Stimulated activated CD4-positive, alpha-beta T cell treated with anti-CD3 and anti-CD28 coated beads, TNF-alpha, amount 100 ng/mL, for 1 hour (primary cell): ENCODE data around the gene SLC35E1.

ENCODE experiments used
- DNase-seq, 3 donors: peaks; one replicate each; pipeline ENCODE4 v3.0.0-alpha.2; 2020; ENCODE audit warnings: low read depth in 3 of 3, low spot score in 1 of 3

The SLC35E1 gene

GRCh38 chr19:16572332-16573211 lies at the start of gene SLC35E1:
Gene SLC35E1, minus strand, starts transcription at chr19:16572415. Its CDS starts 51 bp downstream, at chr19:16572364.
- DNase-seq: peak; percentile 77 to 82 (median 80)

DNA sequence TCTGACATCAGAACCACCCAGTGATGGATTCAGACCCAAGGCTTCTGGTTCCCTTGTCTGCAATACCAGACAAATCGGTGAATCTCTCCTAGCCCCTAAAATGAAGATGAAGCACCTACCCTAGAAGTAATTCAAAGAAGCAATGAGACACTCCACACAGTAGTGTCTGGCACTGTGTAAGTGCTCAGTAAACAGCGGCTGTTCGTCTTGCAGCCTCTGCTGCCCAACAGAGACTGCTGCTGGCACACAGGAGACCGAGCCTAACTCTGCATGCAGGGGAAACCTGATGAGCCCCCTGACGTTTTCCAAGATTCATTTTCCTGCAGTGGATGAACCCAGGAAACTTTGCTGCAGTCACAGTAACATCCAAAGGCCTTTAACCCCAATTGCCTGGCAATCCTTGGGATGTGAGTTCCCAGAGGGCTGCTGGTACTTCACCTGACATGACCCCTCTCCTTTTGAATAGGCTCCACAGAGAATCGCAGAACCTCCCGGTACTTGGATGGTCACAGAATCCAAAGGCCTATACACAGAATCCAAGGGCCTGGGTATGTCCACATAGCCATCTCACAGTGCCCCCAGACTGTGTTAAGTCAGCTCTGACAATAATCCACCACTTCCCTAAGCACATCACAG lies 49.1 kb upstream of the SLC35E1 start:
- no peak for DNase-seq

- DNase-seq: no peak
Measured at GRCh38 chr19:16620584-16620983, 48.4 kb upstream of the SLC35E1 start.

DNA sequence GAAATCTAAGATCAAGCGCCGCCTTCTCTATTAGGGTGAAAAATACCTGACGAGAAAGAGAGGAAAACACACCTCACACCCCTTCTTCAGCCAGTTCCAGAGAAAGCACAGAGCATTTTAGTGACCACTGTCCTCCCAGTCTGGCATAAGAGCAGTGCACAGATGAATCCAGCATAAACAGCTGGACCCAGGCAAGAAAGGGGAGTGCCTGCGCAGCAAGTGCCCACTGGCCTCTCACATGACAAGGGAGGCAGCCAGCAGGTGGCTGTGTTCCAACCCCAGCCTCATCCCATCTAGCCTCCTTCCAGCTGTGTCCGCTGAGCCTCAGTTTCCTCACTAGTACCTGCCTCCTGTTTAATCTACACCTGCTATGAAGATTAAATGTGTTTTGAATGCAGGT lies 47.8 kb upstream of the SLC35E1 start:
- DNase-seq: no peak

DNA sequence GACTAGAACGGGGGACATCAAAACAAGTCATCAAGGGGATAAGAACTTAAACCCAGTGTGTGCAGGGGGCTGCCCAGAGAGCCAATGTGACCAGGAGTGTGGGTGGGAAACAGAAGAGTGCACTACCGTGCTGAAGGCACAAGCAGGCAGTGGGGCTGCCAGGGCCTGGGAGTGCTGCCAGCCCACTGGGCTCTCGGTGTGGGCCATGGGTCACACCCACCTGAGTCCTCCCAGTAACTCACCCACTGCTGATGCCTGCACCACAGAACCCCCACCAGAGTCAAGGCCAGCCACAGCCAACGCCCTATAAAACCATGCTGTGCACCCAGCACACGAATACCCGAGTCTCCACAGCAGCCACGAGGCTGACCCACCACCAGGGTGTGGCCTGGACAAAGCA lies 47.2 kb upstream of the SLC35E1 start:
- DNase-seq: no peak

GRCh38 chr19:16618248-16618647 lies 46.0 kb upstream of the SLC35E1 start:
- DNase-seq: no peak

DNA sequence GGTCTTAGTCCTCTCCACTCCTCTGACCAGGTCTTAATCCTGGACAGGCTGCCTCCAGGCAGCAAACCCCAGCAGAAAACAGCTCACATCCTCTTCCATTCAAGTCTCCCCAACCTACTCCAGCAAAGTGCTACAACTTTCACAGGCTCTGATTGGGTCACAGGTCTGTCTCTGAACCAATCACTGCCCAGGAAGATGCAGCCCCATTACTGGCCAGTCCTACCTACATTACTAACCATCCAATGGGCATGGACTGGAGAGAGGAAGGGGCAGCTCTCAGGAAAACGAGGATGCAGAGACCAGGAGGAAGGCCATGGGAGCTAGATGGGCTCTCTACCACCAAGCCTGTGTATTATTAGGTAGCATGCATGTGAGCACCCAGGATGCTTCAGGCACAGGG lies 43.6 kb upstream of the SLC35E1 start:
- no peak for DNase-seq

GRCh38 chr19:16614941-16615340 lies 42.7 kb upstream of the SLC35E1 start:
- DNase-seq: no peak

GRCh38 chr19:16613841-16614240 lies 41.6 kb upstream of the SLC35E1 start:
- no peak for DNase-seq

DNA sequence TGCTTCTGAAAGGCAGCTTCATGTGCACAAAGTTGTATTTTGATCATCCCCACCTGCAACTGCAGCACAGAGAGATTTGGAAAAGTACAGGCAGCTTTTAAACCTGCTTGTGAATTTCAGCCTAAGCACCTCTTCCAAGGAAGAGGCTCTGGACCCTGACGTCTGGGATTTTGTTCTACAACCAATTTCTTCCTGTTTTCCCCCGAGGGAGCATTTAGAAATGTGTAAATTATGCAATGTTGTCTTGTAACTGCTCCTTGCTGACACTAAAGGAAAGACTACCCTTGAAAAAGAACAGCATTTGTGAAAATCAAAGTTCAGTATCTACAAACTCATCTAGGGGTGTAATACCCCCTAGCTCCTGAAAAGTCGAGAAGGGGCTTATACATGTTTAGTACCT lies 40.4 kb upstream of the SLC35E1 start:
- DNase-seq: no peak

- DNase-seq: no peak
Measured at GRCh38 chr19:16611121-16611520, 38.9 kb upstream of the SLC35E1 start.

DNA sequence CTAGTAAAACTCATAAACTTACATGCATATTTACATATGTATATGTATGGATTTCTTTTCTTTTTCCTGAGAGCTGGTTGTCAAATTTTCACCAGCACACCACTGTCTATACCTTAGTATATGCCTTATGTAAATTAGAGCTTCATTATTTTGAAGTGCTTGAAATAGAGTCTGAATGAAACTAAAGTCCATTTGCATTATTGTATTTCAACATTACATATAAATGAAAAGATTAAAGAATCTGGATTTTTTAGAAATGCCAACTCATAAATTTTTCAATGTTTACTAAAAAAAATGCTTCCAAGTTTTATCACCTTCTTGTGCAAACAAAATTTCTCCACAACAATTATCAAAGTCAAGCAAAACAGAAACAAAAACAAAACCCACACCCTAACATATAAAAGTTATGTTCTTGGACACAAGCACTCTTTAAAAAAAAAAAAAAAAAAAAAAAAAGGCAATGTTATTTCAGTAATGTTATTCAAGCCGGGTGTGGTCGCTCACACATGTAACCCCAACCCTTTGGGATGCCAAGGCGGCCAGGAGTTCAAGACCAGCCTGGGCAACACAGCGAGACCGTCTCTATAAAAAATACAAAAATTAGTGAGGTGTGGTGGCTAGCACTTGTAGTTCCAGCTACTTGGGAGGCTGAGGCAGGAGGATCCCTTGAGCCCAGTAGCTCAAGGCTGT lies 37.4 kb upstream of the SLC35E1 start:
- no peak for DNase-seq

DNA sequence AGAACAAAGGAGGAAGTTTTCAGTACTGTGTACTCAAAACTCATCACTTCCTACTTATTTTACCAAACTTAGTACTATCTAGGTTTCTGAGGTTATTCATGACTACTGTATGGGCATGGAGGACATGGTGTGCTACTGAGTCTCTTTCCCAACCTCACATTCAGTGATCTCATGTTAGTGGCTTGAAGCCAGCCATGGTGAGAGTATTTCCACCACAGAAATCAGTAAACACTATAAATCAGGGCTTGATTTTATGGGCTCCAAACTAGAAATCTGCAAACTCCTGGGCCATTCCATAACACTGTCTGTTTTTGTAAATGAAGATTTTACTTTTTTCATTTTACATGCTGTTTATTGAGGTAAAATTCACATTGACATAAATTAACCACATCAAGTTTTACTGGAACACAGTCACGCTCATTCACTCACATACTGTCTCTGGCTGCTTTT lies 36.1 kb upstream of the SLC35E1 start:
- DNase-seq: no peak

DNA sequence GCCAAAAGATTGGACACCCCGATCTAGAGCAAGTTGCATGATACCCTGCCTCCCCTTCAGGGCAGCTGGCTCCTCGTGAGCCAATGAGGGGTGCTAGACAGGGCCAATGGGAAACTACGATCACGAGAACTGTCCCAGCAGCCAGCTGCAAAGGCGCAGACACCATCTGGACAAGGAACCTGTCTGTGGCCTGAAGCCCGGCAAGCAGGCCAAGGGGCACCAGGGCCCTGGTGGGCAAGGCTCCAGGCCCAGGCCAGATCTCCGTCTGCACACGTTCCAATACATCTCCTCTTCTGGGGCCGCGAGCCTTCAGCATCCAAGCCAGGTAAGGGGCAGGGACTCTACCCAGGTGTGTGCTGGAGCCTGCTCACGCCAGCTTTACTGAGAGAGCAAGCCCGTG lies 35.6 kb upstream of the SLC35E1 start:
- no peak for DNase-seq

DNA sequence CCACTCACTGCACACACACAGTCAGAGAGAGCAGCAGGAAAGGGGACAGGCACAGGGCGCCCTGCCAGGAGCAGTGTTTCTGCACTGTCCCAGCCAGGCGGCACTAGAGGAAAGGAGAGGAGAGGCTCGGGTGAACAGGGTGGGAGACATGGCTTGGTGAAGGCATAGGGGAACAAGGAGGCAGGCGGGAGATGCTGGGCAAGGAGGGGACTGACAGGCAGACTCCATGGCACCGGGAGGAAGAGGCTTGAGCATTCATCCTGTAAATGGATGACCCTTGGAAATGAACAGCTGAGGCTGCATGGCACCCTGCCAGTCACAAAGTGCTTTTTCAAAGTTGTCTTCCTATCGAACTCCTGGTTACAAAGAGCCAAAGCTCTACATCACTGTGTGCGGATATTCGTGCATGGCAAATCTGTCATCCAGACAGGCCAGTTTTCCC lies 33.4 kb upstream of the SLC35E1 start:
- no peak for DNase-seq

GRCh38 chr19:16605115-16605514 lies 32.9 kb upstream of the SLC35E1 start:
- DNase-seq: no peak

GRCh38 chr19:16604615-16605014 lies 32.4 kb upstream of the SLC35E1 start:
- no peak for DNase-seq

DNA sequence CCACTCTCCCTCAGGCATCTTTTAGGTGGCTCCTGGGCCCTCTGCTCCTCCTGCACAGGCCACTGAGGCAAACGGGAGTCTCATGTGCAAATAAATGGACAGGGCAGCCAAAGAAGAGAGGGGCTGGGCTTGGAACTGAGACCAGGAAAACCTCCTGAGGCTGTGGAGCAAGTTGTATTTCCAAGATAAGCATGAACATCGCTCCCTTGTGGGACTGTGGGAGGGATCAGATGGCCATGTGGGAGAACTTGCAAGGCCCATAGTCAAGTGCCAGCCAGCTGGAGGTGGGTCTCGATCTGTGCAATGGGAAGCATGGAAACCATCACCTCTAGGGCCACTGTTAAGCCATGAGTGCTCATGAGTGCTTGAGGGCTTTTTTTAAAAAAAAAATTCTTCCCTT lies 30.9 kb upstream of the SLC35E1 start:
- no peak for DNase-seq

DNA sequence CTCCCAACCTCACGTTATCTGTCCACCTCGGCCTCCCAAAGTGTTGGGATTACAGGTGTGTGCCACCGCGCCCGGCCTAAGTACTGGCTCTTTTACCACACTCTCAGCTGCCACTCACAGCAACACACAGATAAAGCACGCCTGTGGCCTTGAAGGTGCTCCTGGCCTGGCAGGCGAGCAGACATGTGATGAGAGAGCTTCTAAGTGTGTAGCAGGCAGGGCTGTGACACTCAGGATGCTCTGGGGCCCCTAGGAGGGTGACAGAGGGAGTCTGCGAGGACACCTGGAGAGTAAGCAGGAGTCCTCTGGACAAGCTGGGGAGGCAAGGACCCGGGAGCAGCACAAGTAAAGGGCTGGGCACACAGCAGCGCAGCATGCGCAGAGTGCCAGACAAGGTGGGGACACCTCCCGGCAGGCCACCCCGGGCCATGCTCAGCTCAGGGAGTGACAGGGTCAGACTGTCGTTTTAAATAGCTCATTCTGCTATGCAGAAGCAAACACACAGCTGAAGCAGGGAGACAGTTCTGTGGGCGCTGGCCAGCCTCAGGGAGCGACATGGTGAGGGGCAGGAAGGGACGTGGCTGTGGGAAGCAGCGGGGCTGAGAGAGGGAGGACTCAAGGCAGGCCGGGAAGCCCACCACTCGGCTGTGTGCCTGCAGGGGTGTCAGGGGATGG lies 29.3 kb upstream of the SLC35E1 start:
- no peak for DNase-seq

- DNase-seq: no peak
Measured at GRCh38 chr19:16600824-16601223, 28.6 kb upstream of the SLC35E1 start.

DNA sequence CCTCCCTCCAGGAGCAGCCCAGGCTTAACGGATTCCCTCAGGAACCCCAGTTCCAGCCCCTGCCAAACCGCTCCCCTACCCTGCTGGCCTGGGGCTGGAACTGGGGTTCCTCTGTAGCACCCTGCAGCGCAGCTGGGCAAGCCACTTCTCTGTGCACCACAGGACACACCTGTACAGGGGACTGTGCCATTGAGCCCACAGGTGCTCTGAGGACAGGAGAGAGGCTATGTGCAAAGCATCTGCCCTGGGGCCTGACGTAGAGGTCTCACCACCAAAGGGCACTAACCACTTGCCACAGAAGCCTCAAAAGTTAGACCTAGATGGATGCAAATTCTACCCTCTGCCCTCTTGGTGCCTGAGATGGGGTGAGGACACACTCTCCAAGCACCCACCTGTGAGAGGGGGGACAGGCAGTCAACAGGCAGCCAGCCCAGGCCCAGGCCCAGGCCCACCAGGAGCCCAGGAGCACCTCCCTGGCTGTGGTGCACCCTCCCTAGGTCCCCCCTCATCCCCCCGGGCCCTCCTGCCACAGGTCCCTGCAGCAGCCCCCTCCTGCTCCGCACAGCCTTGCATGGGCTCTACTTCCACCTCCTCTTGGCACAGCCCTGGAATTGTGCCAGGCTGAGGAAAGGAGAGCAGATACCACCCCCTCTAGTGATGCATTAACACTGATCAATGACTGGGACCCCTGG lies 27.6 kb upstream of the SLC35E1 start:
- DNase-seq: no peak
